Kidney (tissue), 14 donors: ENCODE results near the gene TMF1. TPM values are rescaled to one million over a fixed set of nuclear protein-coding genes. Genes with fewer than 3 reads are reported as not detected.

Experiments used
- DNase-seq, 5 donors: peaks; one replicate each; pipeline ENCODE4 v3.0.0-alpha.2; 2013 to 2020
- FAIRE-seq: peaks from 2 replicates; lab custom pipeline; 2012; peaks lifted over from hg19 to GRCh38; lab: Jason Lieb, UNC
- H3K27ac ChIP-seq, 2 donors: one replicate each; pipeline ENCODE4 v1.7.0; 2013; ENCODE audit warnings: low read depth in 2 of 2, low read length in 2 of 2, inconsistent platforms in 1 of 2
- H3K27me3 ChIP-seq: one replicate; pipeline ENCODE4 v1.7.1; 2013; ENCODE audit warnings: low read length, inconsistent platforms; ENCODE audit not compliant: control insufficient read depth, insufficient read depth
- H3K36me3 ChIP-seq, 3 donors: one replicate each; pipeline versions ENCODE4 v1.7.0 to v1.7.1; 2013; ENCODE audit warnings: low read length in 3 of 3, control low read depth in 1 of 3, inconsistent platforms in 1 of 3; ENCODE audit not compliant: insufficient read depth in 3 of 3, control insufficient read depth in 2 of 3
- H3K4me1 ChIP-seq, 3 donors: one replicate each; pipeline versions ENCODE4 v1.7.0 to v1.7.1; 2013; ENCODE audit warnings: low read length in 3 of 3, inconsistent platforms in 1 of 3, low read depth in 1 of 3; ENCODE audit not compliant: control insufficient read depth in 2 of 3, insufficient read depth in 2 of 3
- H3K4me3 ChIP-seq, 3 donors: one replicate each; pipeline versions ENCODE4 v1.7.0 to v1.8.1; 2013; ENCODE audit warnings: low read length in 3 of 3, control low read depth in 1 of 3, inconsistent platforms in 1 of 3
- H3K9ac ChIP-seq, 3 donors: one replicate each; pipeline versions ENCODE4 v1.7.0 to v1.7.1; 2013; ENCODE audit warnings: low read length in 3 of 3, control low read depth in 1 of 3, inconsistent platforms in 1 of 3
- H3K9me3 ChIP-seq, 3 donors: one replicate each; pipeline versions ENCODE4 v1.7.0 to v1.7.1; 2013; ENCODE audit warnings: low read length in 3 of 3, control low read depth in 1 of 3, inconsistent platforms in 1 of 3; ENCODE audit not compliant: control insufficient read depth in 2 of 3, insufficient read depth in 1 of 3
- CTCF ChIP-seq: IDR thresholded peaks from 3 replicates; pipeline ENCODE4 v1.5.1; 2012; ENCODE audit warnings: mild to moderate bottlenecking, moderate library complexity, borderline replicate concordance; ENCODE audit not compliant: insufficient read depth; ENCODE audit errors: extremely low read depth
- intact Hi-C: fragments of 100-400 bp; cut with DNase I; formaldehyde crosslinking; loops from one replicate; pipeline ENCODE4 v1.11.1; 2022
- microRNA-seq: library from miRNA; unstranded; fragments of <30 nt; microRNA quantifications from one replicate; pipeline ENCODE4 v1.2.0, GENCODE V29; 2020
- polyA plus RNA-seq: library from polyadenylated mRNA; stranded (reverse); fragments of 350-450 nt; fragmentation: Illumina TruSeq; extraction: RNeasy Lipid Tissue Mini Kit (QIAGEN cat#74804); gene quantifications from one replicate; pipeline ENCODE4 v1.2.3, GENCODE V29; 2014; ENCODE audit warnings: low read depth, low replicate concordance; ENCODE audit not compliant: insufficient read depth
- total RNA-seq: library from RNA; stranded (reverse); fragmentation: NEBNext Ultra II Directional; extraction: Animal tissue kit (Norgen Biotek cat#: 25700); gene quantifications from one replicate; pipeline ENCODE4 v1.2.1, GENCODE V29; 2021
- donor health status: control.
- donor health status: control.
- donor health status: control.
- donor health status: control.
- donor health status: control.
- donor health status: DM: yes; HTN: yes; CAD: no.
- donor health status: Normal renal cell carcinoma (clear cell type).

Gene TMF1
- total and polyA plus RNA-seq, 2 donors from 2014 or later = 6.5 to 38.8 TPM

GRCh38 chr3:68974711-68975110, 77.4 kb downstream of the TMF1 start:
- Histone ChIP-seq H3K27me3 (no peaks in the 10 kb centered on the region), H3K9ac (no peak overlapping the region), H3K4me3 (no peak overlapping the region), H3K36me3 (peaks cover 0 to 6% (median 0%) of the 10 kb centered on the region in 3 donors), H3K9me3 (no peaks in the 10 kb centered on the region), H3K4me1 (no peaks in the 10 kb centered on the region), H3K27ac (no peak overlapping the region)
- DNase-seq (no peak), FAIRE-seq (no peak)
- TF ChIP-seq CTCF = no peak
- intact Hi-C loops = no loop called here

- FAIRE-seq = no peak
- no peaks in the 10 kb centered on the region for H3K27me3 ChIP-seq
- H3K9me3 ChIP-seq = no peaks in the 10 kb centered on the region
- H3K4me3 ChIP-seq = no peak overlapping the region
- TF ChIP-seq CTCF = no peak
- H3K4me1 ChIP-seq = no peaks in the 10 kb centered on the region
- no peak overlapping the region for H3K27ac ChIP-seq
- intact Hi-C loops = no loop called here
- no peaks in the 10 kb centered on the region for H3K36me3 ChIP-seq
- H3K9ac ChIP-seq = no peak overlapping the region
- no peak for DNase-seq
These were observed 78.5 kb downstream of the TMF1 start for GRCh38 chr3:68973639-68974038.

- DNase-seq (peak in 4 of 5 donors; percentile 75 to 89 (median 82)), FAIRE-seq (no peak)
- H3K4me3 ChIP-seq = no peak overlapping the region
- H3K27ac ChIP-seq = no peak overlapping the region
- H3K9me3 ChIP-seq = no peaks in the 10 kb centered on the region
- no peak overlapping the region for H3K9ac ChIP-seq
- no peaks in the 10 kb centered on the region for H3K4me1 ChIP-seq
- intact Hi-C loops = no loop called here
- no peaks in the 10 kb centered on the region for H3K27me3 ChIP-seq
- no peaks in the 10 kb centered on the region for H3K36me3 ChIP-seq
- TF ChIP-seq CTCF = peak; percentile 65
These were observed 79.7 kb downstream of the TMF1 start for GRCh38 chr3:68972358-68972979.

Small RNA genes within 50 kb of the gene (microRNA-seq; reads per million reads assigned to microRNA genes)
- not detected for gene MIR3136

Other genes with a start within 250 kb of the TMF1 start
- not detected for gene TAFA4, start 119.8 kb downstream of the TMF1 start, total RNA-seq
- gene TAFA4, start 119.8 kb downstream of the TMF1 start, polyA plus RNA-seq = not detected
- gene EOGT, start 38.6 kb downstream of the TMF1 start, total RNA-seq = 28.1 TPM
- 7.2 TPM for gene EOGT, start 38.6 kb downstream of the TMF1 start, polyA plus RNA-seq
- 63.1 TPM for gene UBA3, start 28.0 kb upstream of the TMF1 start, total RNA-seq
- gene UBA3, start 28.0 kb upstream of the TMF1 start, polyA plus RNA-seq = 35.3 TPM
- 138 TPM for gene ARL6IP5, start 32.6 kb upstream of the TMF1 start, total RNA-seq
- 94.0 TPM for gene ARL6IP5, start 32.6 kb upstream of the TMF1 start, polyA plus RNA-seq
- 0.09 TPM for gene LMOD3, start 70.3 kb upstream of the TMF1 start, total RNA-seq
- gene LMOD3, start 70.3 kb upstream of the TMF1 start, polyA plus RNA-seq = 0.28 TPM